Osteocyte (in vitro differentiated cells): ENCODE data around the gene RPE. TPM values are rescaled to one million over a fixed set of nuclear protein-coding genes. Genes with fewer than 3 reads are reported as not detected.

Experiments
- DNase-seq: peaks from one replicate; pipeline ENCODE4 v3.0.0; 2021; ENCODE audit warnings: mixed read lengths; ENCODE audit not compliant: unreplicated experiment; ENCODE audit errors: extremely low spot score
- H3K27ac Mint-ChIP-seq: one replicate; pipeline ENCODE4 v1.8.0; 2021; ENCODE audit warnings: mild to moderate bottlenecking, mixed read lengths; ENCODE audit not compliant: unreplicated experiment
- H3K27me3 Mint-ChIP-seq: one replicate; pipeline ENCODE4 v1.8.0; 2021; ENCODE audit warnings: mixed read lengths; ENCODE audit not compliant: unreplicated experiment
- H3K36me3 Mint-ChIP-seq: one replicate; pipeline ENCODE4 v1.8.0; 2021; ENCODE audit warnings: mixed read lengths; ENCODE audit not compliant: unreplicated experiment
- H3K4me1 Mint-ChIP-seq: one replicate; pipeline ENCODE4 v1.8.0; 2021; ENCODE audit warnings: mixed read lengths; ENCODE audit not compliant: unreplicated experiment
- H3K4me3 Mint-ChIP-seq: one replicate; pipeline ENCODE4 v1.8.0; 2021; ENCODE audit warnings: mild to moderate bottlenecking, moderate library complexity, mixed read lengths; ENCODE audit not compliant: unreplicated experiment
- H3K9me3 Mint-ChIP-seq: one replicate; pipeline ENCODE4 v1.8.0; 2021; ENCODE audit warnings: mixed read lengths; ENCODE audit not compliant: unreplicated experiment
- CTCF ChIP-seq: fragments of 200-600 bp; sonication (generic); IDR thresholded peaks from 2 replicates; pipeline ENCODE4 v1.5.0; 2021; ENCODE audit warnings: antibody characterized with exemption, mild to moderate bottlenecking, moderate library complexity
- total RNA-seq: library from RNA; stranded (reverse); gene quantifications from 2 replicates; pipeline ENCODE4 v1.2.1, GENCODE V29; 2021

Gene RPE
- total RNA-seq, 1 donor from 2014 or later = 39.0 TPM

- DNase-seq = no peak
- H3K36me3 Mint-ChIP-seq = peaks cover 15% of the 10 kb centered on the region
- no peaks in the 10 kb centered on the region for H3K4me1 Mint-ChIP-seq
- peaks cover 12% of the 10 kb centered on the region for H3K9me3 Mint-ChIP-seq
- H3K27me3 Mint-ChIP-seq = no peaks in the 10 kb centered on the region
- no peak for TF ChIP-seq CTCF
- H3K4me3 Mint-ChIP-seq = no peak overlapping the region
- H3K27ac Mint-ChIP-seq = no peak overlapping the region
Measured at GRCh38 chr2:210049831-210050230, 47.4 kb downstream of the RPE start.

- H3K27me3 Mint-ChIP-seq = no peaks in the 10 kb centered on the region
- TF ChIP-seq CTCF = no peak
- no peaks in the 10 kb centered on the region for H3K4me1 Mint-ChIP-seq
- peaks cover 19% of the 10 kb centered on the region for H3K9me3 Mint-ChIP-seq
- no peak overlapping the region for H3K27ac Mint-ChIP-seq
- peaks cover 18% of the 10 kb centered on the region for H3K36me3 Mint-ChIP-seq
- no peak for DNase-seq
- no peak overlapping the region for H3K4me3 Mint-ChIP-seq
Measured at GRCh38 chr2:210050885-210051284, 48.4 kb downstream of the RPE start.

GRCh38 chr2:210054696-210055095 is 52.3 kb downstream of the RPE start:
- no peak for DNase-seq
- H3K27ac Mint-ChIP-seq = no peak overlapping the region
- no peaks in the 10 kb centered on the region for H3K4me1 Mint-ChIP-seq
- H3K4me3 Mint-ChIP-seq = no peak overlapping the region
- TF ChIP-seq CTCF = no peak
- H3K27me3 Mint-ChIP-seq = no peaks in the 10 kb centered on the region
- H3K36me3 Mint-ChIP-seq = peaks cover 22% of the 10 kb centered on the region
- peaks cover 12% of the 10 kb centered on the region for H3K9me3 Mint-ChIP-seq

GRCh38 chr2:210055825-210056224 is 53.4 kb downstream of the RPE start:
- peaks cover 12% of the 10 kb centered on the region for H3K9me3 Mint-ChIP-seq
- TF ChIP-seq CTCF = no peak
- no peaks in the 10 kb centered on the region for H3K4me1 Mint-ChIP-seq
- H3K27ac Mint-ChIP-seq = no peak overlapping the region
- no peak overlapping the region for H3K4me3 Mint-ChIP-seq
- no peak for DNase-seq
- peaks cover 22% of the 10 kb centered on the region for H3K36me3 Mint-ChIP-seq
- no peaks in the 10 kb centered on the region for H3K27me3 Mint-ChIP-seq

- H3K4me3 Mint-ChIP-seq = no peak overlapping the region
- no peak overlapping the region for H3K27ac Mint-ChIP-seq
- H3K36me3 Mint-ChIP-seq = peaks cover 6% of the 10 kb centered on the region
- no peaks in the 10 kb centered on the region for H3K27me3 Mint-ChIP-seq
- TF ChIP-seq CTCF = no peak
- no peaks in the 10 kb centered on the region for H3K9me3 Mint-ChIP-seq
- no peaks in the 10 kb centered on the region for H3K4me1 Mint-ChIP-seq
- DNase-seq = no peak
Measured at GRCh38 chr2:210063306-210063705, 60.9 kb downstream of the RPE start.

Other genes starting within 250 kb of the RPE start
- not detected in 2 replicates for gene UNC80, start 230.8 kb upstream of the RPE start, total RNA-seq
- 21.0 and 23.0 TPM in 2 replicates for gene KANSL1L, start 168.8 kb downstream of the RPE start, total RNA-seq
- not detected in 2 replicates for gene ACADL, start 222.8 kb downstream of the RPE start, total RNA-seq